Esophagus muscularis mucosa (tissue), 4 donors: ENCODE data around the gene DPPA5.

Source experiments
- EP300 ChIP-seq: sonication (generic); formaldehyde crosslinking; IDR thresholded peaks from one replicate; pipeline ENCODE4 v1.6.1; 2017; ENCODE audit warnings: antibody characterized with exemption
- POLR2A ChIP-seq: fragments of 450-650 bp; IDR thresholded peaks from one replicate; pipeline ENCODE4 v1.6.1; 2017; ENCODE audit warnings: antibody characterized with exemption, moderate library complexity, mild to moderate bottlenecking, low read depth
- POLR2AphosphoS5 ChIP-seq, 2 donors: sonication (generic); formaldehyde crosslinking; IDR thresholded peaks; one replicate each; pipeline ENCODE4 v1.6.1; 2017; ENCODE audit warnings: antibody characterized with exemption in 2 of 2
- TF ChIP-seq, protein P1 (sequence below), 3 experiments: fragments of 200-600 bp in 2 of 3; fragments of 450-650 bp in 1 of 3; sonication (generic) in 2 of 3; IDR thresholded peaks; one replicate each; pipeline ENCODE4 v1.5.1; 2017 to 2019; ENCODE audit warnings: antibody characterized with exemption in 3 of 3, mild to moderate bottlenecking in 2 of 3, moderate library complexity in 1 of 3

DNA sequence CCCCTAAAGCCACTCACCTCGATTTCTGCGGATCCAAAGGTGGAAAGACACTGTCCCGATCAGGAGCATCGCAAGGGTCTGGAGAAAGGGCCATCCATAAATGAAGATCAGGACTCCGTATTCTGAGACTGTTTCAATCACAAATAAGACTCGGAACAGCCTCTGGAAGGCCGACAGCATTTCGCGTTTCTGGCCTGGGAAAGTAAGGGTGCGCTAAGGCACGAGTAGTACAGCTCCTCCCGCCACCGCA lies 44.6 kb downstream of the DPPA5 start:
- TF ChIP-seq, protein P1, sequence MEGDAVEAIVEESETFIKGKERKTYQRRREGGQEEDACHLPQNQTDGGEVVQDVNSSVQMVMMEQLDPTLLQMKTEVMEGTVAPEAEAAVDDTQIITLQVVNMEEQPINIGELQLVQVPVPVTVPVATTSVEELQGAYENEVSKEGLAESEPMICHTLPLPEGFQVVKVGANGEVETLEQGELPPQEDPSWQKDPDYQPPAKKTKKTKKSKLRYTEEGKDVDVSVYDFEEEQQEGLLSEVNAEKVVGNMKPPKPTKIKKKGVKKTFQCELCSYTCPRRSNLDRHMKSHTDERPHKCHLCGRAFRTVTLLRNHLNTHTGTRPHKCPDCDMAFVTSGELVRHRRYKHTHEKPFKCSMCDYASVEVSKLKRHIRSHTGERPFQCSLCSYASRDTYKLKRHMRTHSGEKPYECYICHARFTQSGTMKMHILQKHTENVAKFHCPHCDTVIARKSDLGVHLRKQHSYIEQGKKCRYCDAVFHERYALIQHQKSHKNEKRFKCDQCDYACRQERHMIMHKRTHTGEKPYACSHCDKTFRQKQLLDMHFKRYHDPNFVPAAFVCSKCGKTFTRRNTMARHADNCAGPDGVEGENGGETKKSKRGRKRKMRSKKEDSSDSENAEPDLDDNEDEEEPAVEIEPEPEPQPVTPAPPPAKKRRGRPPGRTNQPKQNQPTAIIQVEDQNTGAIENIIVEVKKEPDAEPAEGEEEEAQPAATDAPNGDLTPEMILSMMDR (IDR thresholded peaks at IDR 0.05): no peak
- no peak for TF ChIP-seq POLR2A
- no peak for TF ChIP-seq EP300
- TF ChIP-seq POLR2AphosphoS5 (IDR thresholded peaks at IDR 0.05): no peak
